ENCODE data around the gene CDH13.

CDH13 gene

DNA sequence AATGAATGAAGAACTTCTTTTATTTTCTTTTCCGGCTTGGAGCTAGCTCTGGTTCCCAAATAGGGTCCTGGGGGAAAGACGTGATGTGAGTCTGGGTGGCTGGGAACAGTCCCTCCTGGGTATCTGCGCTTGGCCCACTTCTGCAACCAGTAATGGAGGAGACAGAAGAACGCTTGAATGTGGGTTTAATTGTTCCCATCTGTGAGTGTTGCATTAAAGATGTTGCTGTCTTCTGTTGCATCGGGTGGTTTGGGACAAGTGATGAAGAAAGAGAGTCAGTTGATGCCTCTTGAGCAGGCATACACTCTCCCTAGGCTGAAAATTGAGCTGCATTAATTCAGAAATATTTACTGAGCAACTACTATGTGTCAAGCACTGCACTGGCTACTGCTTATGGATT lies 511.1 kb downstream of the CDH13 start:
- Histone ChIP-seq H3K9me3 (ENCODE audit: severe bottlenecking) (no peaks in the 10 kb centered on the region), H3K4me3 (ENCODE audit: low read depth, low read length) (no peak overlapping the region), H3K36me3 (no peaks in the 10 kb centered on the region), H3K27me3 (ENCODE audit: insufficient read depth, low read depth, severe bottlenecking) (no peaks in the 10 kb centered on the region), H3K27ac (no peak overlapping the region)
- no peak for DNase-seq
- TF ChIP-seq, protein P1, sequence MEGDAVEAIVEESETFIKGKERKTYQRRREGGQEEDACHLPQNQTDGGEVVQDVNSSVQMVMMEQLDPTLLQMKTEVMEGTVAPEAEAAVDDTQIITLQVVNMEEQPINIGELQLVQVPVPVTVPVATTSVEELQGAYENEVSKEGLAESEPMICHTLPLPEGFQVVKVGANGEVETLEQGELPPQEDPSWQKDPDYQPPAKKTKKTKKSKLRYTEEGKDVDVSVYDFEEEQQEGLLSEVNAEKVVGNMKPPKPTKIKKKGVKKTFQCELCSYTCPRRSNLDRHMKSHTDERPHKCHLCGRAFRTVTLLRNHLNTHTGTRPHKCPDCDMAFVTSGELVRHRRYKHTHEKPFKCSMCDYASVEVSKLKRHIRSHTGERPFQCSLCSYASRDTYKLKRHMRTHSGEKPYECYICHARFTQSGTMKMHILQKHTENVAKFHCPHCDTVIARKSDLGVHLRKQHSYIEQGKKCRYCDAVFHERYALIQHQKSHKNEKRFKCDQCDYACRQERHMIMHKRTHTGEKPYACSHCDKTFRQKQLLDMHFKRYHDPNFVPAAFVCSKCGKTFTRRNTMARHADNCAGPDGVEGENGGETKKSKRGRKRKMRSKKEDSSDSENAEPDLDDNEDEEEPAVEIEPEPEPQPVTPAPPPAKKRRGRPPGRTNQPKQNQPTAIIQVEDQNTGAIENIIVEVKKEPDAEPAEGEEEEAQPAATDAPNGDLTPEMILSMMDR (IDR thresholded peaks at IDR 0.05; ENCODE audit: low read depth, low read length), result no peak

DNA sequence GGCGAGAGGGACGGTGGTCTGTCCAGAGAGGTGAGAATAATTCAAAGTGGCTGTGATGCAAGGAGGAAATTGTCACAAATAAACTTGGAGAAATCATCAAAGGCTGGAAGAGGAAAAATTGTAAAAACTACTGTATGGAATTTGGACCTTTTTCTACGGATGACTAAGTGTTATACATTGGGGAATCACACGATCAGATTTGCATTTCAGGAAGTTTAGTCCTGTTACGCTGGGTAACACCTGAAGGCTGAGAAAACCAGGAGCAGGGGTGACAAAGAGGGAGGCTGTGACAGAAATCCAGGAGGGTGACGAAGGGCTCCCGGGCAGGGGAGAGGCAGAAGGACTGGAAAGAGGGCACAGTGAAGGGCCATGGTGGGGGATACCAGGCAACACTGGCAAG lies 511.7 kb downstream of the CDH13 start:
- Histone ChIP-seq H3K27ac (no peak overlapping the region), H3K36me3 (no peaks in the 10 kb centered on the region), H3K9me3 (ENCODE audit: severe bottlenecking) (no peaks in the 10 kb centered on the region), H3K27me3 (ENCODE audit: insufficient read depth, low read depth, severe bottlenecking) (no peaks in the 10 kb centered on the region), H3K4me3 (ENCODE audit: low read depth, low read length) (no peak overlapping the region)
- TF ChIP-seq, protein P1 (IDR thresholded peaks at IDR 0.05; ENCODE audit: low read depth, low read length), result no peak
- no peak for DNase-seq

DNA sequence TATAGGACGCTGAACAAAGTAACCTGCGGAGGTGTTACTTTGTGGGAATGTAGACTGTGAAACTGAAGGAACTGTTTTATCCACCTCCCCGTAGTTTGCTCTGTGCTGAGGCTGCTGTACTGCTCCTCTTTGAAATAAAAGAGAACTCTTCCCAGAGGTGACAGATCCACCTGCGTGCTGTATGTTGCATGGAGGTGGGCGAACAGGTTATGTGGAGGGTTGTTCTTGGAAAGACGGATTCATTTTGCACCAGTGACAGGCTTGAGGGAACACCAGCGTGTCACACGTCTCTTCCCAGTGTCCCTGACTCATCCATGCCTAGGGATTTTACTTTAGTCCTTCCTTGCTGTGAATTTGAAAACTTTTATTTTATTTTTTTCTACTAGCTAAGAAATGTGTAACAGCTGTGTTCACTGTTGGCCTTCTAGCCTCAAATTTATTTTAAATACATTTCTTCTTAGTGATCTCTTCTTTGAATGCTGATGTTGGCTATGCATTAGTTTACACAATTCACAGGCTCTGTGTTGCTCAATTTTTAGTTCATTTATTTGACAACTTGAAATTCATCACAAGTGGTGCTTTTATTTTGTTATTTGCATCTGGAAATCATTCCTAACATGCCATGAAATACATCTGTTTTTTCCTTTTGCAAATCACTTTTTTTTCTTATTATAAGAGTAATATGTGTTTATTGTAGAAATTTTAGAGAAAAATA lies 512.4 kb downstream of the CDH13 start:
- Histone ChIP-seq H3K36me3 (no peaks in the 10 kb centered on the region), H3K4me3 (ENCODE audit: low read depth, low read length) (no peak overlapping the region), H3K9me3 (ENCODE audit: severe bottlenecking) (no peaks in the 10 kb centered on the region), H3K27me3 (ENCODE audit: insufficient read depth, low read depth, severe bottlenecking) (no peaks in the 10 kb centered on the region), H3K27ac (no peak overlapping the region)
- no peak for DNase-seq
- TF ChIP-seq, protein P1 (IDR thresholded peaks at IDR 0.05; ENCODE audit: low read depth, low read length), result no peak

DNA sequence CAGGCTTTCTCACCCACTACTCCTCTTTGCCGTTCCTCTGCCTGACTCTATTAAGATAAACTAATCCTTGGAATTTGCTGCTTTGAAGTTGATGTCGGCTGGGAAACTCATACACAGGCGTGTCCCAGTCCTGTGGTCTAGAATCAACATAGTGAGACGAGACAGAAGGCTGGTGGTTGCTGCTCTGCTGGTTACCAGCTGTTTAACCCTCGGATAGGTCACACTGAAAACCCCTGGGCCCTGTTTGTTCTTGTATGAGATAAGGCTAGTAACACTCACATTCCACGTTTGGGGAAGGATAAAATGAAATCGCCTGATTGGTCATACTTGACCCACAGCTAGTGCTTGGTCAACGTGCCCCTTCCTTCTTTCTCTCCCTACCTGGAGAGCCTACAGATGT lies 517.0 kb downstream of the CDH13 start:
- no peaks in the 10 kb centered on the region for H3K9me3 ChIP-seq (ENCODE audit: severe bottlenecking)
- no peak overlapping the region for H3K4me3 ChIP-seq (ENCODE audit: low read depth, low read length)
- DNase-seq, result no peak
- TF ChIP-seq, protein P1 (IDR thresholded peaks at IDR 0.05; ENCODE audit: low read depth, low read length), result no peak
- no peaks in the 10 kb centered on the region for H3K27me3 ChIP-seq (ENCODE audit: insufficient read depth, low read depth, severe bottlenecking)
- no peak overlapping the region for H3K27ac ChIP-seq
- H3K36me3 ChIP-seq, result no peaks in the 10 kb centered on the region

DNA sequence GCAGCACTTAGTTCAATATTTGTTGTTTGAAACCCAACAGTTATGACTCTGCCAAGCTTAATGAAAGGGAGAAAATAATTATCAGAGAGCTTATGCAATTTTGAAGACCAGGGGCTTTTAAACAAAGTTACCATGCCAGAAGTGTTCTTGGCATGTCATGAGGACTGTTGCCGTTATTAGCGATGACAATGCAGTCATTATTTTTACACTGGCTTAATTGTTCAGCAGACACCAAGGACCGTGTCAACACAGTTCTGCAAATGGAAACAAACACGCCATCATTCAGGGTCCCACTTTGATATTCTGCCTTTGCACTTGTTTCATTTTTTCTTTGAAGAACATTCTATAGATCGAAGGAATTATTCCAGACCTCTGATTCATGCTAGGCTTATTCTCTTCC lies 518.5 kb downstream of the CDH13 start:
- no peaks in the 10 kb centered on the region for H3K27me3 ChIP-seq (ENCODE audit: insufficient read depth, low read depth, severe bottlenecking)
- no peak overlapping the region for H3K4me3 ChIP-seq (ENCODE audit: low read depth, low read length)
- DNase-seq, result no peak
- TF ChIP-seq, protein P1 (IDR thresholded peaks at IDR 0.05; ENCODE audit: low read depth, low read length), result no peak
- H3K27ac ChIP-seq, result no peak overlapping the region
- H3K36me3 ChIP-seq, result no peaks in the 10 kb centered on the region
- H3K9me3 ChIP-seq (ENCODE audit: severe bottlenecking), result no peaks in the 10 kb centered on the region

GRCh38 chr16:83147244-83147643 lies 520.5 kb downstream of the CDH13 start:
- H3K27ac ChIP-seq, result no peak overlapping the region
- H3K27me3 ChIP-seq (ENCODE audit: insufficient read depth, low read depth, severe bottlenecking), result no peaks in the 10 kb centered on the region
- no peaks in the 10 kb centered on the region for H3K9me3 ChIP-seq (ENCODE audit: severe bottlenecking)
- DNase-seq, result no peak
- H3K4me3 ChIP-seq (ENCODE audit: low read depth, low read length), result no peak overlapping the region
- TF ChIP-seq, protein P1 (IDR thresholded peaks at IDR 0.05; ENCODE audit: low read depth, low read length), result no peak
- H3K36me3 ChIP-seq, result no peaks in the 10 kb centered on the region
